Measurements from ENCODE around the gene ABCD3. TPM values are rescaled to one million over a fixed set of nuclear protein-coding genes. Genes with fewer than 3 reads are reported as not detected.
A peak's percentile ranks its signal among the peaks of the same experiment; 100 is the strongest.
"Not testable (repeated sequence)": the region's sequence is repeated elsewhere in the genome, so short reads cannot be mapped to it uniquely, and the experiment has no call there.

Gene ABCD3
- total RNA-seq, 1 experiment from 2014 or later = 48.8 TPM

DNA sequence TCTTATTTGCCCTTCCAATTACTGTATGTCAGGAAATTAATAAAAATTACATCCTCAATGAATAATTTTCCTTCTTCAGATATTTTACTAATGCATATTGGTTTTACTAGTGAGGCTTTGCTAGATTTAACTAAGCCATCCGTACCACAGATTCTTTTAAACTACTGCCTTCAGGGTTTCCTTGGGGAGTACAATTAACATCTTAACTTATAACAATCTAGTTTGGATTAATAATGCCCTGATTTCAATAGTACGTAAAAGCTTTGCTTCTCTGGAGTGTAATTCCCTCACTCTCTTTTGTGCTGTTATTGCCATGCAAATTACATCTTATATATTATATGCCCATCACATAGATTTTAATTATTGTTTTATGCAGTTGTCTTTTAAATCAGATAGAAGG lies 147.7 kb downstream of the ABCD3 start (continued):
- TF ChIP-seq FOSL1 (IDR thresholded peaks at IDR 0.05; ENCODE audit: low read depth) (no peak), SP1 (IDR thresholded peaks at IDR 0.05; ENCODE audit: low read depth) (no peak), YY1 (IDR thresholded peaks at IDR 0.05; ENCODE audit: extremely low read depth, insufficient replicate concordance, low read depth, low read length) (no peak)

DNA sequence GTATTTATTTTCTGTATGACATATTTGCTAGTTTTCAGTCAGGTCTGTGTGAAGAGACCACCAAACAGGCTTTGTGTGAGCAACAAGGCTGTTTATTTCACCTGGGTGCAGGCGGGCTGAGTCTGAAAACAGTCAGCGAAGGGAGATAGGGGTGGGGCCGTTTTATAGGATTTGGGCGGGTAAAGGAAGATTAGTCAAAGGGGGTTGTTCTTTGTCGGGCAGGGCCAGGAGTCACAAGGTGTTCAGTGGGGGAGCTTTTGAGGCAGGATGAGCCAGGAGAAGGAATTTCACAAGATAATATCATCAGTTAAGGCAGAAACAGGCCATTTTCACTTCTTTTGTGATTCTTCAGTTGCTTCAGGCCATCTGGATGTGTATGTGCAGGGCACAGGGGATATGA lies 148.2 kb downstream of the ABCD3 start:
- POLR2A ChIA-PET; RAD21 ChIA-PET (ENCODE audit: low non-redundant PET in 1 of 2, low total read pairs in 2 of 2, uncharacterized antibody in 2 of 2, unreplicated experiment in 2 of 2); BruUV-seq (replicated peaks); H3K36me3 ChIP-seq (ENCODE audit: control insufficient read depth in 1 of 2, insufficient read depth in 2 of 2, low read length in 2 of 2); intact Hi-C loops (cut with micrococcal nuclease); H3K4me1 ChIP-seq (ENCODE audit: control insufficient read depth in 1 of 2, insufficient read depth in 2 of 2, low read length in 2 of 2); H4K20me1 ChIP-seq (ENCODE audit: insufficient read depth); H2AFZ ChIP-seq (ENCODE audit: low read depth, low read length, poor library complexity, severe bottlenecking); H3K4me2 ChIP-seq (ENCODE audit: low read length); H3K27me3 ChIP-seq (ENCODE audit: insufficient read depth, low read length); H3K9ac ChIP-seq (ENCODE audit: low read length); CTCF ChIA-PET; ATAC-seq; H3K79me2 ChIP-seq (ENCODE audit: insufficient read depth, low read length); H3K9me3 ChIP-seq (ENCODE audit: control insufficient read depth in 1 of 2, insufficient read depth in 1 of 2, low read depth in 1 of 2, low read length in 2 of 2); H3K4me3 ChIP-seq (replicated peaks in 1 of 2; ENCODE audit: low read depth in 1 of 2, low read length in 2 of 2); H3K9me2 ChIP-seq (ENCODE audit: insufficient read depth); DNase-seq (ENCODE audit: low read depth, low spot score); H3K27ac ChIP-seq (ENCODE audit: low read depth, low read length): not testable (repeated sequence)

DNA sequence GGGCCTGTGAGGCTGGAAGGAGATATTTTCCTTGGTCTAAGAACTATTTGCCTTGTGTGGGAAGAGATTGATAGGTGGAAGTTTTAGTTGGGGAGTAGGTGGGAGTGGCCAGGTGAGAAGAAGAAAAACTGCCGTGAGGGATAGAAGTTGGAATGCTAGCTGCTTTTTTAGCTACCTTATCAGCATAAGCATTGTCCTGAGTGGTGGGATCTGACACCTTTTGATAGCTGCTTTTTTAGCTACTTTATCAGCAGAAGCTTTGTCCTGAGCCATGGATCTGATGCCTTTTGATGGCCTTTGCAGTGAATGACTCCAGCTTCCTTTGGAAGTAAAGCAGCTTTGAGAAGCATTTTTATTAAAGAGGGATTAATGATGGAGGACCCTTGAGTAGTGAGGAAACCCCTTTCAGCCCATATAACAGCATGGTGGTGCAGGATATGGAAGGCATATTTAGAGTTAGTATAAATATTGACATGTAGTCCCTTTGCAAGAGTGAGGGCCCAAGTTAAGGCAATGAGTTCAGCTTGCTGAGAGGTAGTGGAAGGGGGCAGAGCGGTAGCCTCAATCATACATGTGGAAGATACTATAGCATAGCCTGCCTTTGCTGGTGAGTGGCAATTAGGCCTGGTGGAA lies 149.9 kb downstream of the ABCD3 start:
- H3K4me3 ChIP-seq (replicated peaks in 1 of 2; ENCODE audit: low read depth in 1 of 2, low read length in 2 of 2); H3K27ac ChIP-seq (ENCODE audit: low read depth, low read length); H2AFZ ChIP-seq (ENCODE audit: low read depth, low read length, poor library complexity, severe bottlenecking); H3K4me1 ChIP-seq (ENCODE audit: control insufficient read depth in 1 of 2, insufficient read depth in 2 of 2, low read length in 2 of 2); H3K79me2 ChIP-seq (ENCODE audit: insufficient read depth, low read length); RAD21 ChIA-PET (ENCODE audit: low non-redundant PET in 1 of 2, low total read pairs in 2 of 2, uncharacterized antibody in 2 of 2, unreplicated experiment in 2 of 2); CTCF ChIA-PET; ATAC-seq; POLR2A ChIA-PET; H4K20me1 ChIP-seq (ENCODE audit: insufficient read depth); H3K36me3 ChIP-seq (ENCODE audit: control insufficient read depth in 1 of 2, insufficient read depth in 2 of 2, low read length in 2 of 2); H3K9ac ChIP-seq (ENCODE audit: low read length); H3K9me2 ChIP-seq (ENCODE audit: insufficient read depth); H3K4me2 ChIP-seq (ENCODE audit: low read length); BruUV-seq (replicated peaks); DNase-seq (ENCODE audit: low read depth, low spot score); intact Hi-C loops (cut with micrococcal nuclease); H3K27me3 ChIP-seq (ENCODE audit: insufficient read depth, low read length); H3K9me3 ChIP-seq (ENCODE audit: control insufficient read depth in 1 of 2, insufficient read depth in 1 of 2, low read depth in 1 of 2, low read length in 2 of 2): not testable (repeated sequence)
- TF ChIP-seq CBX3 (IDR thresholded peaks at IDR 0.05; ENCODE audit: low read depth) = peak; percentile 73; the same call in 1 of the 2 replicates

Other genes starting within 250 kb of the ABCD3 start
- gene ARHGAP29, start 180.8 kb upstream of the ABCD3 start, total RNA-seq (2021; ENCODE audit: unreplicated experiment) = 128 TPM
- gene F3, start 123.4 kb downstream of the ABCD3 start, total RNA-seq (2021; ENCODE audit: unreplicated experiment) = 58.5 TPM